Upper lobe of left lung (tissue), 4 donors: Measurements from ENCODE around the gene CPEB1.

ENCODE experiments used
- EP300 ChIP-seq, 4 donors: sonication (generic); formaldehyde crosslinking; IDR thresholded peaks; one replicate each; pipeline ENCODE4 v1.5.1; 2017; ENCODE audit warnings: antibody characterized with exemption in 4 of 4, control low read depth in 2 of 4
- POLR2A ChIP-seq, 4 donors: fragments of 450-650 bp; IDR thresholded peaks; one replicate each; pipeline ENCODE4 v1.5.1; 2016 to 2017; ENCODE audit warnings: antibody characterized with exemption in 4 of 4, mild to moderate bottlenecking in 2 of 4
- TF ChIP-seq, protein P1 (sequence below), 6 experiments: fragments of 450-650 bp in 4 of 6; fragments of 200-600 bp in 2 of 6; sonication (generic) in 2 of 6; IDR thresholded peaks; one replicate each; pipeline ENCODE4 v1.5.1; 2016 to 2019; ENCODE audit warnings: antibody characterized with exemption in 6 of 6

DNA sequence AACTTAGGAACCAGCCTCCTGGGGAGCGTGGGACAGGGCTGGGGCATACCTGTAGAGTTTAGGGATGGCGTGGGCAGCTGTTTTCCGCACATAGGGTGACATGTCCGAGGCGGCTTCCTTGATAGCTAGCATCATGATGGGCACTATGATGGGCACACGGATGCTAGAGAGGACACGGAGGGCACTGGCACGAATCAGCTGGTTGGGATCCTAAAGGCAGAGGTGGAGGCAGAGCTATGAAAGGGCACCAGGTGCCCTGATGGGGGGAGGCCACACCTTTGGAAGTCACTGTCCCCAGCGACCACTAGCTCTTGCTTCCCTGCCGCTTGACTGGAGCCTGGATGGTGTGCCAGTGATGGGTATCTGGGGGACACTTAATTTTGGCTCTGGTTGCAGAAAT lies 34.2 kb upstream of the CPEB1 start:
- TF ChIP-seq, protein P1, sequence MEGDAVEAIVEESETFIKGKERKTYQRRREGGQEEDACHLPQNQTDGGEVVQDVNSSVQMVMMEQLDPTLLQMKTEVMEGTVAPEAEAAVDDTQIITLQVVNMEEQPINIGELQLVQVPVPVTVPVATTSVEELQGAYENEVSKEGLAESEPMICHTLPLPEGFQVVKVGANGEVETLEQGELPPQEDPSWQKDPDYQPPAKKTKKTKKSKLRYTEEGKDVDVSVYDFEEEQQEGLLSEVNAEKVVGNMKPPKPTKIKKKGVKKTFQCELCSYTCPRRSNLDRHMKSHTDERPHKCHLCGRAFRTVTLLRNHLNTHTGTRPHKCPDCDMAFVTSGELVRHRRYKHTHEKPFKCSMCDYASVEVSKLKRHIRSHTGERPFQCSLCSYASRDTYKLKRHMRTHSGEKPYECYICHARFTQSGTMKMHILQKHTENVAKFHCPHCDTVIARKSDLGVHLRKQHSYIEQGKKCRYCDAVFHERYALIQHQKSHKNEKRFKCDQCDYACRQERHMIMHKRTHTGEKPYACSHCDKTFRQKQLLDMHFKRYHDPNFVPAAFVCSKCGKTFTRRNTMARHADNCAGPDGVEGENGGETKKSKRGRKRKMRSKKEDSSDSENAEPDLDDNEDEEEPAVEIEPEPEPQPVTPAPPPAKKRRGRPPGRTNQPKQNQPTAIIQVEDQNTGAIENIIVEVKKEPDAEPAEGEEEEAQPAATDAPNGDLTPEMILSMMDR (IDR thresholded peaks at IDR 0.05): no peak
- TF ChIP-seq EP300 (IDR thresholded peaks at IDR 0.05): no peak
- no peak for TF ChIP-seq POLR2A (IDR thresholded peaks at IDR 0.05)
